NT2/D1 (cell line): ENCODE measurements around the gene TRIM15.

ENCODE experiments used
- YY1 ChIP-seq: IDR thresholded peaks from 2 replicates; pipeline ENCODE4 v1.6.1; 2011; ENCODE audit not compliant: insufficient read length, insufficient read depth
- ZNF274 ChIP-seq: IDR thresholded peaks from 2 replicates; pipeline ENCODE4 v1.6.1; 2011; ENCODE audit warnings: mild to moderate bottlenecking, low read depth, low read length

DNA sequence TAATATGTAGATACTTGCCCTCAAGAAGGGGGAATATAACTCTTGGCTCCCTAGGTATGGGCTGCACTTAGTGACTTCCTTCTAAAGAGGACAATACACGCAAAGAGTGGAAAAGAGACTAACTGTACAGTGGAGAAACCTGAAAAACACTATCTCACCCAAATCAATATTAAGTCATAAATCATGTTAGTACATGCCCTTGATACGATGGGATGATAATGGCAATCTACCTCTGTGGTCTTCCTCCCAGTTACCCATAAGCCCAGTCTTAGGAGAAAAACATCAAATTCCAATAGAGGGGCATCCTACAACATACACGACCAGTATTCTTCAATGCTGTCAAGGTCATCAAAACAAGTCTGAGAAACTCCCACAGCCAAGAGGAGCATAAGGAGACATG, 48.6 kb downstream of the TRIM15 start:
- TF ChIP-seq YY1, result no peak
- TF ChIP-seq ZNF274, result no peak
